Neuronal stem cell (in vitro differentiated cells): ENCODE measurements around the gene HSD17B4.
"Not testable (repeated sequence)": the region's sequence is repeated elsewhere in the genome, so short reads cannot be mapped to it uniquely, and the experiment has no call there.

Experiments
- DNase-seq: peaks from one replicate; pipeline ENCODE4 v3.0.0-alpha.2; 2013; ENCODE audit warnings: low spot score
- H2AFZ ChIP-seq: one replicate; pipeline ENCODE4 v1.6.1; 2013; ENCODE audit warnings: mild to moderate bottlenecking, low read length, inconsistent platforms
- H2AK5ac ChIP-seq: 2 replicates; pipeline ENCODE4 v1.6.1; 2013; ENCODE audit warnings: low read depth, mild to moderate bottlenecking, inconsistent platforms, low read length, moderate library complexity, mixed read lengths
- H2BK120ac ChIP-seq: 2 replicates; pipeline ENCODE4 v1.6.1; 2013; ENCODE audit warnings: low read depth, mild to moderate bottlenecking, inconsistent platforms, low read length, moderate library complexity, mixed read lengths
- H2BK12ac ChIP-seq: one replicate; pipeline ENCODE4 v1.6.1; 2013; ENCODE audit warnings: low read length, inconsistent platforms
- H2BK15ac ChIP-seq: 2 replicates; pipeline ENCODE4 v1.6.1; 2013; ENCODE audit warnings: mild to moderate bottlenecking, low read length, inconsistent platforms, mixed read lengths
- H2BK5ac ChIP-seq: one replicate; pipeline ENCODE4 v1.6.1; 2013; ENCODE audit warnings: inconsistent platforms, mild to moderate bottlenecking, low read length, moderate library complexity
- H3K14ac ChIP-seq: one replicate; pipeline ENCODE4 v1.6.1; 2013; ENCODE audit warnings: low read length, inconsistent platforms
- H3K18ac ChIP-seq: 2 replicates; pipeline ENCODE4 v1.6.1; 2013; ENCODE audit warnings: low read length, inconsistent platforms
- H3K23ac ChIP-seq: 2 replicates; pipeline ENCODE4 v1.6.1; 2013; ENCODE audit warnings: low read depth, mild to moderate bottlenecking, mixed read lengths, low read length, inconsistent platforms; ENCODE audit not compliant: poor library complexity
- H3K27ac ChIP-seq: replicated peaks from 3 replicates; pipeline ENCODE4 v1.5.1; 2013; ENCODE audit warnings: low read length, inconsistent platforms
- H3K27me3 ChIP-seq, 3 experiments: 2 replicates each; pipeline ENCODE4 v1.6.1; 2013; ENCODE audit warnings: low read length in 3 of 3, mild to moderate bottlenecking in 2 of 3, inconsistent platforms in 1 of 3, low read depth in 1 of 3, mixed read lengths in 1 of 3, moderate library complexity in 1 of 3; ENCODE audit not compliant: control insufficient read depth in 3 of 3, insufficient read depth in 3 of 3
- H3K36me3 ChIP-seq, 2 donors: replicated peaks in 1 of 2; 2 replicates each; pipeline ENCODE4 v1.6.1; 2013; ENCODE audit warnings: low read length in 2 of 2; ENCODE audit not compliant: control insufficient read depth in 2 of 2, insufficient read depth in 2 of 2
- H3K4ac ChIP-seq: 2 replicates; pipeline ENCODE4 v1.6.1; 2013; ENCODE audit warnings: inconsistent platforms, mild to moderate bottlenecking, low read length, moderate library complexity
- H3K4me1 ChIP-seq, 2 donors: 1 replicate in 1 of 2; 2 replicates in 1 of 2; pipeline ENCODE4 v1.6.1; 2013; ENCODE audit warnings: low read length in 2 of 2, low read depth in 1 of 2; ENCODE audit not compliant: control insufficient read depth in 2 of 2, insufficient read depth in 1 of 2
- H3K4me2 ChIP-seq: one replicate; pipeline ENCODE4 v1.6.1; 2013; ENCODE audit warnings: mild to moderate bottlenecking, low read length, inconsistent platforms; ENCODE audit not compliant: insufficient read depth, poor library complexity, severe bottlenecking
- H3K4me3 ChIP-seq, 2 donors: 2 replicates each; pipeline ENCODE4 v1.5.1; 2013; ENCODE audit warnings: low read length in 2 of 2, mild to moderate bottlenecking in 2 of 2, inconsistent platforms in 1 of 2, moderate library complexity in 1 of 2
- H3K79me1 ChIP-seq: one replicate; pipeline ENCODE4 v1.6.1; 2013; ENCODE audit warnings: low read depth, mild to moderate bottlenecking, inconsistent platforms, low read length, moderate library complexity
- H3K9ac ChIP-seq: one replicate; pipeline ENCODE4 v1.6.1; 2013; ENCODE audit warnings: mild to moderate bottlenecking, low read depth, low read length, inconsistent platforms; ENCODE audit not compliant: poor library complexity
- H3K9me3 ChIP-seq, 2 donors: replicated peaks in 1 of 2; 2 replicates each; pipeline versions ENCODE3 to v1.6.1; 2013; ENCODE audit warnings: low read length in 2 of 2, mild to moderate bottlenecking in 2 of 2, inconsistent platforms in 1 of 2, low read depth in 1 of 2, mixed read lengths in 1 of 2, moderate library complexity in 1 of 2; ENCODE audit not compliant: control insufficient read depth in 2 of 2, insufficient read depth in 1 of 2
- H4K8ac ChIP-seq: one replicate; pipeline ENCODE4 v1.6.1; 2013; ENCODE audit warnings: low read depth, mild to moderate bottlenecking, inconsistent platforms, low read length, moderate library complexity
- H4K91ac ChIP-seq: one replicate; pipeline ENCODE4 v1.6.1; 2013; ENCODE audit warnings: low read length, low read depth, mild to moderate bottlenecking, inconsistent platforms; ENCODE audit not compliant: poor library complexity
- WGBS, 2 donors: extraction: QIAGEN DNeasy Blood & Tissue Kit; methylation state at CpG; one replicate each; pipeline ENCODE4 v1.1.7; 2013; ENCODE audit warnings: missing lambda C conversion rate in 2 of 2, mixed read lengths in 1 of 2; ENCODE audit not compliant: insufficient read length in 2 of 2, insufficient replicate concordance in 1 of 2; ENCODE audit errors: extremely low coverage in 2 of 2; 5-methylcytosine and 5-hydroxymethylcytosine counted together

Gene HSD17B4

DNA sequence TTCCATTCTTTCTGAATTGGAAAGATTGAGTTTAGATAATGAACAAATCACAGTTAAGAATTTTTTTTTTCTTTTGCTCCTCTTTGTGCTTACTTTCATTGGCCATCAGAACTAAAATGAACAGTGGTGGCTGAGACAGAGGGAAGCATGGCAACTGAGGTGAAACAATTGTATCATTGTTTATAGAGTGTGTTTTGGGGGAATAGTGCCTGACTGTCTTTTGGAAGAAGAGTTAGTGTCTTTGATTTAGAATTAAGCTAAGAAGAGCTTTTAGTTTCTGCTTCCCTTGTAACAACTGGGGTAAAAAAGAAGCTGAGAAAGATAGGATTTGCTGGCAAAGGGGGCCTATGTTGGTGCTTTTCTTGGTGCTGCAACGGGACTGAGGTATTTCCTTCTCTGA lies 24.0 kb downstream of the HSD17B4 start:
- Histone ChIP-seq H4K8ac (no peak overlapping the region), H3K36me3 (peaks cover 5 to 46% of the 10 kb centered on the region in 2 donors), H2BK12ac (no peak overlapping the region), H3K27ac (peak overlapping the region; percentile 22), H3K4me2 (no peak overlapping the region), H3K4ac (no peak overlapping the region), H2AFZ (no peak overlapping the region), H2BK5ac (no peak overlapping the region), H2BK120ac (no peak overlapping the region), H3K4me3 (no peak overlapping the region), H3K27me3 (no peaks in the 10 kb centered on the region), H3K23ac (no peak overlapping the region), H4K91ac (no peak overlapping the region), H2BK15ac (no peak overlapping the region), H3K18ac (no peak overlapping the region), H2AK5ac (no peak overlapping the region), H3K14ac (no peak overlapping the region), H3K9me3 (no peaks in the 10 kb centered on the region), H3K79me1 (no peaks in the 10 kb centered on the region), H3K4me1 (no peaks in the 10 kb centered on the region), H3K9ac (no peak overlapping the region)
- no peak for DNase-seq
- WGBS, 2 donors, result no CpG with 5 or more reads among the region's 1 CpG

DNA sequence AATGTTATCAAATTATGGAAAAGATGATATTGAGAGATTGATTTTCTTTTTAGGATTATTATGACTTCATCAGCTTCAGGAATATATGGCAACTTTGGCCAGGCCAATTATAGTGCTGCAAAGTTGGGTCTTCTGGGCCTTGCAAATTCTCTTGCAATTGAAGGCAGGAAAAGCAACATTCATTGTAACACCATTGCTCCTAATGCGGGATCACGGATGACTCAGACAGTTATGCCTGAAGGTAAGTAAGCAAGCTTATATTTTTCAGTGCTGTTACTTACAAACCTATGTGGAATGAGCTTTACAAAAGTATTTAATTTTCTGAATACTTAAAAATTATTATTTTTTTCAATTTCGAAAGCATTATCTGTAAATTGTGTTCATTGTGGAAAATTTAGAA lies 26.5 kb downstream of the HSD17B4 start:
- Histone ChIP-seq H3K36me3 (peaks cover 5 to 50% of the 10 kb centered on the region in 2 donors), H3K9me3 (no peaks in the 10 kb centered on the region), H3K79me1 (no peaks in the 10 kb centered on the region), H3K4me2 (no peak overlapping the region), H2BK5ac (no peak overlapping the region), H4K8ac (no peak overlapping the region), H3K9ac (no peak overlapping the region), H2BK15ac (no peak overlapping the region), H4K91ac (no peak overlapping the region), H3K27me3 (no peaks in the 10 kb centered on the region), H3K18ac (no peak overlapping the region), H2BK12ac (no peak overlapping the region), H2AK5ac (no peak overlapping the region), H3K23ac (no peak overlapping the region), H2AFZ (no peak overlapping the region), H3K4ac (no peak overlapping the region), H3K4me3 (no peak overlapping the region), H2BK120ac (no peak overlapping the region), H3K4me1 (no peaks in the 10 kb centered on the region), H3K27ac (no peak overlapping the region), H3K14ac (no peak overlapping the region)
- no peak for DNase-seq
- no CpG with 5 or more reads among the region's 3 CpGs for WGBS, 2 donors

DNA sequence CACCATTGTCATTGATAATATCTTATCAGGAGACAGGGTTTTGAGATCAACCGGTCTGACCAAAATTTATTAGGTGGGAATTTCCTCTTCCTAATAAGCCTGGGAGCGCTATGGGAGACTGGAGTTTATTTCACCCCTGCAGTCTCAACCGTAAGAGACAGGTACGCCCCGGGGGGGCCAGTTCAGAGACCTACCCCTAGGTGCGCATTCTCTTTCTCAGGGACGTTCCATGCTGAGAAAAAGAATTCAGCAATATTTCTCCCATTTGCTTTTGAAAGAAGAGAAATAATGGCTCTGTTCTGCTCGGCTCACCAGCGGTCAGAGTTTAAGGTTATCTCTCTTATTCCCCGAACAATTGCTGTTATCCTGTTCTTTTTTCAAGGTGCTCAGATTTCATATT lies 28.3 kb downstream of the HSD17B4 start:
- not testable (repeated sequence) for H3K79me1 ChIP-seq, H2BK15ac ChIP-seq, H3K4me2 ChIP-seq, H4K91ac ChIP-seq, H2AK5ac ChIP-seq, H3K18ac ChIP-seq, H2AFZ ChIP-seq, H3K23ac ChIP-seq, DNase-seq, H3K14ac ChIP-seq, H3K9ac ChIP-seq, H2BK12ac ChIP-seq, H3K27me3 ChIP-seq, H2BK5ac ChIP-seq, H3K4me1 ChIP-seq, H4K8ac ChIP-seq, H3K4me3 ChIP-seq, H2BK120ac ChIP-seq, H3K9me3 ChIP-seq, H3K4ac ChIP-seq, H3K27ac ChIP-seq
- no CpG with 5 or more reads among the region's 10 CpGs for WGBS, 2 donors
- H3K36me3 ChIP-seq, result peaks cover 5 to 45% of the 10 kb centered on the region in 2 donors

- Histone ChIP-seq H4K8ac (no peak overlapping the region), H3K4me1 (no peaks in the 10 kb centered on the region), H3K4ac (no peak overlapping the region), H4K91ac (no peak overlapping the region), H2AK5ac (no peak overlapping the region), H2BK15ac (no peak overlapping the region), H3K36me3 (peaks cover 3 to 43% of the 10 kb centered on the region in 2 donors), H3K9ac (no peak overlapping the region), H3K27ac (no peak overlapping the region), H3K9me3 (no peaks in the 10 kb centered on the region), H3K14ac (no peak overlapping the region), H3K23ac (no peak overlapping the region), H3K18ac (no peak overlapping the region), H3K4me3 (no peak overlapping the region), H3K79me1 (no peaks in the 10 kb centered on the region), H3K27me3 (no peaks in the 10 kb centered on the region), H2AFZ (no peak overlapping the region), H2BK120ac (no peak overlapping the region), H2BK5ac (no peak overlapping the region), H2BK12ac (no peak overlapping the region), H3K4me2 (no peak overlapping the region)
- no peak for DNase-seq
- WGBS, 2 donors, result no CpG with 5 or more reads among the region's 1 CpG
Observed at GRCh38 chr5:119483155-119483554, 30.9 kb downstream of the HSD17B4 start.
